Measurements from ENCODE around the gene TBC1D7.

Gene TBC1D7

DNA sequence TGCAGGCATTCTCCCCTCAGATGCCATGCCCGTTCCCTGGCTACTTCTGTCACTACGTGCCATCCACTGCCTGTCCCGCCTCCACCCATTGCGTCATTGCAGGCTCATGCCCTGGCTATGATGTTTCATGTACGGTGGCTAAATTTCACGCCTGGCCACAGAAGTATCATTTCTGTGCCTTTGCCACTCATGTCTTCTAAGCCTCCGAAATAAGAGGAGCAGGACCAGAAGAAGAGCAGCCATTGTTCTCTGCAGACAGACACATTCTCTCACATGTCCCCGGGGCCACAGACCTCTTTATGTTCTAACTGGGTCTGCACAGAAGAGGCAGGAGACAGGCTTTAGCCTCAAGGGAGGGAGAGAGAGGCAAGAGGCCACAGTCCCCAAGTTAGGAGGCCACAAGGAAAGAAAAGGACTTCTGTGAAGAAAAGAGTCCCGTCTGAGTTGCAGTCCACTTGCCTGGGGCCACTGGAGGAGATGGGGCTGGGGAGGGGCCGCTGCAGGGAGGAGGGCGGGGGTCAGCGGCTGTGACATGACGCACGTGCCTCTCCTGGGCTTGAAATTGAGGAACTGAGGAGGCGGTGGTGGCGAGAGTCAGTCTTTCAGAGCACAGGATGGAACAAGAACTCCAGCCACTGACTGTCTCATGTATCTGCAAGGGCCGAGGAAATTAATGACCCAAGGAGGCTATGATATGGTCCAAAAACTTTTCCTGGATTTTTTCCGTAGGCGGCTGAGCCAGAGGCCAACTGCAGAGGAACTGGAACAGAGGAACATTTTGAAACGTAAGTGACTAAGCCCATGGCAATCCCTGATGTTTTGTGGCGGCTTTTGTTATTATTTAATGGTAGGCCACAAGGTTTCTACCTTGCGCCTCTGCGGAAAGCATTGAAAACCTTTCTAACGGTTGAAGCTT, 55.9 kb downstream of the TBC1D7 start:
- DNase-seq (ENCODE audit: low read depth): no peak

DNA sequence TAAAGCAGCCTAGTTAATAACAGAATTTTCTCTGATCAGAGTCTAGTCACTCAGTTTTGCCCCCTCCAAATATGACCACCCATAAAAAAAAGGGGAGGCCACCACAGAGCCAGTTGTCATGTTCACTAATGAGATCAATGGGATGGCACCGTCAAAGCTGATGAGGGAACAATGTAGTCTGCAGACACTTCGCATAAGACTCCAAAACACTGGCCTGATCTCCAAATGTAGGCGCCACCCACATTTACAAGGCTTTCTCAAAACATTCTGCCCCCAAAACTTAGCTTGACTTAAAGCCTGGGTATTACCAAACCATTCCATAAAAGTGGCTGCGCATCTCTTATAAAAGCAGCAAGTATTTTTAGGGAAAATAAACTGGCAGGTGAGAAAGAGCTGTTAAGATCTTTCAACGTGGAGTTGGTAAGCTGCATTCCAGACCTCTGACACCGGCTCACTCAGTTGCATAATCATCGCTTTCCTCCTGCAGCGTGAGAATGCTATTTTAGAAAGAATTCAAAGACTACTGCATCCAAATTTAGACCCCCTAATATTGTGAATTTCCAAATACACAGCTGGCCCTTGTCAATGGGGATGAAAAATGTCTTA, 59.3 kb downstream of the TBC1D7 start:
- DNase-seq (ENCODE audit: low read depth): no peak

DNA sequence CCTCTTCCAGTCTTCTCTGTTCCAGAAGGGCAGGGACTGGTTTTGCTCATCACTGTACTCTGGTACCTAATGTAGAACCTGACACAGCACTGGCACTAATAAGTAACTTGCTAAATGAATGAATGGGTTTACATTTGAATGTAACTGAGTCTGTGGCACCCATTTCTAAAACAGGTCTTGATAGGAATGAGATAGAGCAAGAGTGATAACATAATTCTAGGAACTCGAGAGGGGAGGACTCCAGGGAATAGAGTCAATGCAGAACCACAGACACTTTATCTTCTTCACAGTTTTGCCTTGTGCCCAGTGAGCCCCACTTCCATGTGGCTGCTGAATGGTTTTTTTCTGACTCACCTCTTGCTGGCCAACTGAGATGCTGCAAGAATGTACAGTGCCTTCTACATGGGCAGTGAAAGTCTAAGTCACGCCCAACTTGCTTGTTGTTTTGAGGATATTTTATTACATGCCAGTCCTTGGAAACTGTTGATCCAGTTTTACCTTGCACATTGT, 61.1 kb downstream of the TBC1D7 start:
- no peak for DNase-seq (ENCODE audit: low read depth)

DNA sequence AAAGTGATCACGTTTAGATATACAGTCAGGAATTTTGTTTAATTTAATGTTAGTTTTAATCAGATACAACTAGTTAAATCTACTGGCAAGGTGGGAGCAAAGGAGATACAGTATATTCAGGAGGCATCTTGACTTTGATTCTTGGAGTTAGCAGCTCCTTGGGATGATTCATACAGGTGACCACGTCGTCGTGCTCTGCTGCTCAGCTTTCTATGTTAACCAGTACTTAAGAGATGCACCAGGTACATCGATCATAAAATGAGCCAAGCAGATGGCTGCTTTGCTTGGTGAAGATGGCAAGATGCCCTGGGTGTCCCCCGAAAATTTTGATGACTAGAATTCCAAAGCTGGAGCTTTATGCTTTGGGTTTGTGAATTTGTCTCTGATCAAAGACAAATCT, 64.7 kb downstream of the TBC1D7 start:
- no peak for DNase-seq (ENCODE audit: low read depth)

DNA sequence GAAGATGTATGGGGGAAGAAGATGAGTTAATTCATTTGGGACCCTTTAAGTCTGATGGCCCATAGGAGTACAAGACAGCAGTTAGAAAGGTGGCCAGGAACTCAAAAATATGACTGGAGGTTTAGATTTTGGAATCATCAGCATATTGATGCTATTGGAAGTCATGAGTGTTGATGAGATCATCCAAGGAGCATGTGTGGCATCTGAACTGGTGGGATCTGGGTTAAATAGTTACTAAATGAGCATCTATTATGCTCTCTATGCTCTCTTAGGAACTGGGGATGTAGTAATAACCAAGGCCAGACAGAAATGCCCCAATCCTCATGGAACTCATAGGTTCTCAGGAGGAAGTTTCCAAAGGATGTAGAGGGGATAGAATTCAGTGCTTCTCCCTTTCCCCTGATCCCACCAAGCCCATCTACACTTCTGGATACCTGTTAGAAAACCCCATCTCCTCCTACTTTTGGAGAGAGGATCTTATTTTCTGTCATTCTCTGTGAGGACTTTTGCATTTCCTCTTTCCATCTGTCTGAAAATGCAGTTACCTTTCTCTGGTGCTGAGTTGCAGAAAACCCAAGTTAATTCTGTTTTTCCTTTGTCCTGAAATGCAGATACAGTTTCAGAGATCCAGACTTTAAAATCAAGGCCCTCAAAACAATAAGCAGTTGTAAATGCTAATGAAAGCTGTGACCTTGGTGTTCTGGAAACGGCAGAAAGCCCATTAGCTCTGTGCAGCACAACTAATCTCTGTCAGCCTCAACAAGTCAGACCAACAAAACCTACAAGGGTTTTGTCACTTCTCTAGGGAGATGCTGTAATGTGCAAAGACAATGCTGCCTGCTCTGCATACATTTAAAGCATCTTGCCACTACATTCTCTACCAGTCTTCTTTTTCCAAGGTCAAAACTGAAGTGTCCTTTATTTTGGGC, 65.8 kb downstream of the TBC1D7 start:
- DNase-seq (ENCODE audit: low read depth): no peak

DNA sequence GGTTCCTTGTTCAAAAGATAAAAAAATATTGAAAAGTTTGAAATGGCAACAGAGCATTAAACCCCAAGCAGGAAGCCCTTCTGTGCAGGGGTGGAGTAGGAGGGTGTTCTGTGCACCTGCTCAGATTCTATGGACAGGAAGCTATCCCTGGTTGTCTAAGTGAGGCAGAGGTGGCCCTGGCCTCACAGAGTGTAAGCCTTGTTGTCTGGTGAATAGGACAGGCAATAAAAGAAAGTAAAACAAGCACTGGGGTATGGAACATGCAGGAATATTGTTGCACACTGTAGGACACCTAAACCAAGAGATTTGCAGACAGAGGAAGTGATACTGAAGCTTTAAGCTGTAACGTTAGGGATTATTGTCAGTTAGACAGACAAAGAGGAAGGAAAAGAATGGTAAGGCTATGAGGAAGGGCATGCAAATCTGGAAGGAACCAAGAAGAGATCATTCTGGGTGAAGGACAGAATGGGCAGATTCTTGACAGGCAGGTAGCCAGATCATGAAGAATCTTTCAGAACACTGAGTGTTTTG, 66.8 kb downstream of the TBC1D7 start:
- no peak for DNase-seq (ENCODE audit: low read depth)

DNA sequence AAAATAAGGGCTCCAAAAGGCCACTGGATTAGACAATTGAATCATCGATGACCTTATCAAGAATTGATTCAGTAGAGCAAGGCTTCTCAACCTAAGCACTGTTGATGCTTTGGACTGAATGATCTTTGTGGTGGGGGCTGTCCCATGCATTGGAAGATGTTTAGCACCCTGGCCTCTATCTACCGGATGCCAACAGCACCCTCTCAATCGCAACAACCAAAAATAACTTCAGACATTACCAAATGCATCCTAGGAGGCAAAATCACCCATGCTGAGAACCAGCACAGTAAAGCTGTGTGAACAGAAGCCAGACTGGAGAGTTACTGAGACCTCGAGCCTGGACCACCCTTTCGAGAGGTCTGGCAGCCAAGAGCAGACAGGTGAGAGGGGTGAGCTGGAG, 67.5 kb downstream of the TBC1D7 start:
- DNase-seq (ENCODE audit: low read depth): no peak

DNA sequence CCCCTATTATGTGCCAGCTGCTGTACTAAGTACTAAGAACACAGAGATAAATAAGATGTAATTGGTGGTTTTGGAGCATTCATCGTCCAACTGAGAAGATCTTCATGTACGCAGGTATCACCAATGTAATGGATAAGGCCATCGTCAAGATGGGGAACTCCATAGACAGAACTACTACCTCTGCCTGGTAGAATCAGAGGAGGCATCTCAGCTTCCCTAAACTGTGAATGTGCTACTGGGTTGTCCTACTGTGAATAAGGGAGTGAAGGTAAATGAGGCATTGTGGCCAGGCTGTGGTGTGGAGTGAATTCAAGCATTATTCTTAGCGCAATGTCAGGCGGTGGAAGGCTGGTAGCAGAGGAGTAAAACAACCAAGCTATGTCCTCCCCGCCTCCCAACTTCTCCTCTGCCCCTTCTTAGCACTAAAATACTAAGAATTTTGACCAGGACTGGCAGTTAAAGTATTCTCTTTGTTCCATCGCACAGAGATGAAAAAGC, 68.2 kb downstream of the TBC1D7 start:
- no peak for DNase-seq (ENCODE audit: low read depth)

DNA sequence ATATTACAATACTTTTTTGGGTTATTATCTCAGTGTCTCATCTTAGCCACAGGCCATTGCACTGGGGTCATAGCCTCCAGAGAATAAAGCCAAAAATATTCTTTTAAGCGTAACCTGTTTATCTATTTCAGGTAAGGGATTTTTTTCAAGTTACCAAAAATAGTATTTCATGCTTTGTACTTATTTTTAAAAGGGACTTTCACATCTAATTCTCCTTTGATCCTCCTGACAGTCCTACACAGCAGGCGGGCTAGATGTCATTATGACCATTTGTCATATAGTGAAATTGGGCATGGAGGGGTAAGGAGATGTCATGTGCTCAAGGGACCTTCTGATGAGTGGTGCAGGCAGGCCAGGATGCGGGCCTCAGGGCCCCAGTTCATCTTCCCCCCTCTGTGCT, 68.9 kb downstream of the TBC1D7 start:
- DNase-seq (ENCODE audit: low read depth): no peak

DNA sequence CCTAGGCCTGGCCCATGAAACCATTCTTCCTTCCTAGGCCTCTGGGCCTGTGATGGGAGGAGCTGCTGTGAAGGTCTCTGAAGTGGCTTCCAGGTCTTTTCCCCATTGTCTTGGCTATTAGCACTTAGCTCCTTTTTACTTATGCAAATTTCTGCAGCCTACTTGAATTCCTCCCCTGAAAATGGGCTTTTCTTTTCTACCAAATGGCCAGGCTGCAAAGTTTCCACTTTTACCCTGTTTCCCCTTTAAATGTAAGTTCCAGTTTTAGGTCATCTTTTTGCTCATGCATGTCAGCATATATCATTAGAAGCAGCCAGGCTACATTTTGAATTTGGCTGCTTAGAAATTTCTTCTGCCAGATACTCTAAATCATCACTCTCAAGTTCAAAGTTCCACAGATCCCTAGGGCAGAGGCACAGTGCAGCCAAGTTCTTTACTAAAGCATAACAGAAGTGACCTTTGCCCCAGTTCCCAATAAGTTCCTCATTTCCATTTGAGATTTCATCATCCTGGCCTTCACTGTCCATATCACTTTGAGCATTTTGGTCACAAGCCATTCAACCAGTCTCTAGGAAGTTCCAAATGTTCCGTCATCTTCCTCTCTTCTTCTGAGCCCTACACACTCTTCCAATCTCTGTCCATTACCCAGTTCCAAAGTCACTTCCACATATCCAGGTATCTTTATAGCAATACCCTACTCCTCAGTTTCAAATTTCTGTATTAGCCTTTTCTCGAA, 71.9 kb downstream of the TBC1D7 start:
- DNase-seq (ENCODE audit: low read depth): no peak

Data from T follicular helper cell (primary cell).